ENCODE measurements around the gene PLEKHA5.
"Not testable (repeated sequence)": the region's sequence is repeated elsewhere in the genome, so short reads cannot be mapped to it uniquely, and the experiment has no call there.

DNA sequence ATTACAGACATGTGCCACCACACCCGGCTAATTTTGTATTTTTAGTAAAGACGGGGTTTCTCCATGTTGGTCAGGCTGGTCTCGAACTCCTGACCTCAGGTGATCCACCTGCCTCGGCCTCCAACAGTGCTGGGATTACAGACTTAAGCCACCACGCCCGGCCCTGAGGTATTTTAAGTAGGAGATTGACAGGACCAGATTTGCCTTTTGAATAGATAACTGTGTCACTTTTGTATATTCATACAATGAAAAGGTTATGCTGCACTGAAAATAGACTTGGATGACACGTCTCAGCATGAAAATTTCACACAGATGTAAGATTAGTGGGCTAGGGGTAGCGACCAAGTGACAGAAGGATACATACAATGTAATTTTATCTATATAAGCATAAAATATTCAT, 263.1 kb downstream of the PLEKHA5 start:
- TF ChIP-seq, protein P1, sequence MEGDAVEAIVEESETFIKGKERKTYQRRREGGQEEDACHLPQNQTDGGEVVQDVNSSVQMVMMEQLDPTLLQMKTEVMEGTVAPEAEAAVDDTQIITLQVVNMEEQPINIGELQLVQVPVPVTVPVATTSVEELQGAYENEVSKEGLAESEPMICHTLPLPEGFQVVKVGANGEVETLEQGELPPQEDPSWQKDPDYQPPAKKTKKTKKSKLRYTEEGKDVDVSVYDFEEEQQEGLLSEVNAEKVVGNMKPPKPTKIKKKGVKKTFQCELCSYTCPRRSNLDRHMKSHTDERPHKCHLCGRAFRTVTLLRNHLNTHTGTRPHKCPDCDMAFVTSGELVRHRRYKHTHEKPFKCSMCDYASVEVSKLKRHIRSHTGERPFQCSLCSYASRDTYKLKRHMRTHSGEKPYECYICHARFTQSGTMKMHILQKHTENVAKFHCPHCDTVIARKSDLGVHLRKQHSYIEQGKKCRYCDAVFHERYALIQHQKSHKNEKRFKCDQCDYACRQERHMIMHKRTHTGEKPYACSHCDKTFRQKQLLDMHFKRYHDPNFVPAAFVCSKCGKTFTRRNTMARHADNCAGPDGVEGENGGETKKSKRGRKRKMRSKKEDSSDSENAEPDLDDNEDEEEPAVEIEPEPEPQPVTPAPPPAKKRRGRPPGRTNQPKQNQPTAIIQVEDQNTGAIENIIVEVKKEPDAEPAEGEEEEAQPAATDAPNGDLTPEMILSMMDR (IDR thresholded peaks at IDR 0.05), result not testable (repeated sequence)
- TF ChIP-seq POLR2A (IDR thresholded peaks at IDR 0.05), result not testable (repeated sequence)
